ENCODE measurements around the gene NME3.

The NME3 gene

GRCh38 chr16:1778200-1779179 lies 7.1 kb upstream of the NME3 start:
- no peaks in the 10 kb centered on the region for H3K9me3 ChIP-seq (replicated peaks; ENCODE audit: low read length)
- H3K4me1 ChIP-seq (ENCODE audit: control insufficient read depth, insufficient read depth, low read length), result peaks cover 22% of the 10 kb centered on the region
- H3K4me2 ChIP-seq (ENCODE audit: low read length), result no peak overlapping the region
- peaks cover 31% of the 10 kb centered on the region for H3K36me3 ChIP-seq (ENCODE audit: insufficient read depth, low read length)
- H3K27me3 ChIP-seq (ENCODE audit: control insufficient read depth, insufficient read depth, low read length), result no peaks in the 10 kb centered on the region
- H3K4me3 ChIP-seq (ENCODE audit: low read length), result no peak overlapping the region
- H3K9ac ChIP-seq (ENCODE audit: low read depth, low read length), result no peak overlapping the region

- H3K4me1 ChIP-seq (ENCODE audit: control insufficient read depth, insufficient read depth, low read length), result peaks cover 22% of the 10 kb centered on the region
- H3K4me2 ChIP-seq (ENCODE audit: low read length), result no peak overlapping the region
- H3K9ac ChIP-seq (ENCODE audit: low read depth, low read length), result no peak overlapping the region
- H3K36me3 ChIP-seq (ENCODE audit: insufficient read depth, low read length), result peaks cover 31% of the 10 kb centered on the region
- no peaks in the 10 kb centered on the region for H3K27me3 ChIP-seq (ENCODE audit: control insufficient read depth, insufficient read depth, low read length)
- no peaks in the 10 kb centered on the region for H3K9me3 ChIP-seq (replicated peaks; ENCODE audit: low read length)
- H3K4me3 ChIP-seq (ENCODE audit: low read length), result no peak overlapping the region
These were observed 6.2 kb upstream of the NME3 start for GRCh38 chr16:1777375-1778199.

- H3K9me3 ChIP-seq (replicated peaks; ENCODE audit: low read length), result no peaks in the 10 kb centered on the region
- H3K4me1 ChIP-seq (ENCODE audit: control insufficient read depth, insufficient read depth, low read length), result peaks cover 27% of the 10 kb centered on the region
- no peak overlapping the region for H3K9ac ChIP-seq (ENCODE audit: low read depth, low read length)
- peaks cover 31% of the 10 kb centered on the region for H3K36me3 ChIP-seq (ENCODE audit: insufficient read depth, low read length)
- no peak overlapping the region for H3K4me2 ChIP-seq (ENCODE audit: low read length)
- H3K27me3 ChIP-seq (ENCODE audit: control insufficient read depth, insufficient read depth, low read length), result no peaks in the 10 kb centered on the region
- H3K4me3 ChIP-seq (ENCODE audit: low read length), result no peak overlapping the region
These were observed 5.6 kb upstream of the NME3 start for GRCh38 chr16:1776991-1777374.

GRCh38 chr16:1776672-1776955 lies 5.3 kb upstream of the NME3 start:
- Histone ChIP-seq H3K9ac (ENCODE audit: low read depth, low read length) (no peak overlapping the region), H3K4me1 (ENCODE audit: control insufficient read depth, insufficient read depth, low read length) (peaks cover 29% of the 10 kb centered on the region), H3K4me2 (ENCODE audit: low read length) (no peak overlapping the region), H3K4me3 (ENCODE audit: low read length) (no peak overlapping the region), H3K27me3 (ENCODE audit: control insufficient read depth, insufficient read depth, low read length) (no peaks in the 10 kb centered on the region), H3K9me3 (replicated peaks; ENCODE audit: low read length) (no peaks in the 10 kb centered on the region), H3K36me3 (ENCODE audit: insufficient read depth, low read length) (peaks cover 31% of the 10 kb centered on the region)

- Histone ChIP-seq H3K36me3 (ENCODE audit: insufficient read depth, low read length) (peaks cover 31% of the 10 kb centered on the region), H3K4me2 (ENCODE audit: low read length) (no peak overlapping the region), H3K27me3 (ENCODE audit: control insufficient read depth, insufficient read depth, low read length) (no peaks in the 10 kb centered on the region), H3K4me1 (ENCODE audit: control insufficient read depth, insufficient read depth, low read length) (peaks cover 24% of the 10 kb centered on the region), H3K9ac (ENCODE audit: low read depth, low read length) (no peak overlapping the region), H3K9me3 (replicated peaks; ENCODE audit: low read length) (no peaks in the 10 kb centered on the region), H3K4me3 (ENCODE audit: low read length) (no peak overlapping the region)
These were observed 4.7 kb upstream of the NME3 start for GRCh38 chr16:1775846-1776671.

- Histone ChIP-seq H3K36me3 (ENCODE audit: insufficient read depth, low read length) (peaks cover 30% of the 10 kb centered on the region), H3K27me3 (ENCODE audit: control insufficient read depth, insufficient read depth, low read length) (no peaks in the 10 kb centered on the region), H3K4me2 (ENCODE audit: low read length) (peak overlapping the region; percentile 85), H3K4me3 (ENCODE audit: low read length) (peak overlapping the region; percentile 92), H3K9me3 (replicated peaks; ENCODE audit: low read length) (no peaks in the 10 kb centered on the region), H3K4me1 (ENCODE audit: control insufficient read depth, insufficient read depth, low read length) (peaks cover 28% of the 10 kb centered on the region), H3K9ac (ENCODE audit: low read depth, low read length) (no peak overlapping the region)
These were observed 3.9 kb upstream of the NME3 start for GRCh38 chr16:1775006-1775845.

- Histone ChIP-seq H3K4me1 (ENCODE audit: control insufficient read depth, insufficient read depth, low read length) (peaks cover 32% of the 10 kb centered on the region), H3K9ac (ENCODE audit: low read depth, low read length) (peak overlapping the region; percentile 98), H3K27me3 (ENCODE audit: control insufficient read depth, insufficient read depth, low read length) (no peaks in the 10 kb centered on the region), H3K4me3 (ENCODE audit: low read length) (peak overlapping the region; percentile 92), H3K9me3 (replicated peaks; ENCODE audit: low read length) (no peaks in the 10 kb centered on the region), H3K36me3 (ENCODE audit: insufficient read depth, low read length) (peaks cover 31% of the 10 kb centered on the region), H3K4me2 (ENCODE audit: low read length) (peak overlapping the region; percentile 85)
These were observed 3.1 kb upstream of the NME3 start for GRCh38 chr16:1774448-1774780.

DNA sequence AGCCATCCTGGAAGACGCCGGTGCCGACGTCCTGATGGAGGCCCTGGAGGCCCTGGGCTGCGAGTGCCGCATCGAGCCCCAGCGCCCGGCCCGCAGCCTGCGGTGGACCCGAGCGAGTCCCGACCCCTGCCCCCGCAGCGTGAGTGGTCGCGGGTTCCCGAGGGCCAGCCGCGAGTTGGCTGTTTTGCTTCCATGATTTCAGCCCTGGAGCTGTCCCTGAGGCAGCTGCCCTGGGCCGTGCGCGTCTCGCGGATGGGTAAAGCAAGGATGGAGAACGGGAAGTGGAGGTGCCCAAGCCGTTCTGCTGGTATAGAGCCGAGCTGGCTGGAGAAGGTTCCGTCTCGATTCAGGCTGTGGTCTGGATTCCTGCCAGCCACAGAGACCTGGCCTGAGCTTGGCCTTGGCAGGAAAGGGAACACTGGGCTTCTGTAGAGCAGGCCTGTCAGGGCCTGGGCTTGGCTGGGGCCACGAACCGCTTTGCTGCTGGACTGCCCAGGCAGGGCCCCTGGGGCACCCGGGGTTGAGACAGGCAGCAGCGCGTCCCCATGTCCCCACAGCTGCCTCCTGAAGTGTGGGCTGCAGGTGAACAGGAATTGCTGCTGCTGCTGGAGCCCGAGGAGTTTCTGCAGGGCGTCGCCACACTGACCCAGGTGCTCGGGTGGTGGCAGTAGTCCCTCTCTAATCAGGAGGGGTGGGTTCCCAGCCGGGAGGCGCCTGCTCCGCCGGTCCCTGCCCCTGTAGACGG lies 2.5 kb upstream of the NME3 start:
- H3K9me3 ChIP-seq (replicated peaks; ENCODE audit: low read length), result no peaks in the 10 kb centered on the region
- H3K4me1 ChIP-seq (ENCODE audit: control insufficient read depth, insufficient read depth, low read length), result peaks cover 32% of the 10 kb centered on the region
- peak overlapping the region; percentile 92 for H3K4me3 ChIP-seq (ENCODE audit: low read length)
- no peaks in the 10 kb centered on the region for H3K27me3 ChIP-seq (ENCODE audit: control insufficient read depth, insufficient read depth, low read length)
- peak overlapping the region; percentile 85 for H3K4me2 ChIP-seq (ENCODE audit: low read length)
- peak overlapping the region; percentile 98 for H3K9ac ChIP-seq (ENCODE audit: low read depth, low read length)
- peaks cover 37% of the 10 kb centered on the region for H3K36me3 ChIP-seq (ENCODE audit: insufficient read depth, low read length)

- H3K4me1 ChIP-seq (ENCODE audit: control insufficient read depth, insufficient read depth, low read length), result peaks cover 32% of the 10 kb centered on the region
- peak within 1 kb of the TSS; percentile 98 for H3K9ac ChIP-seq (ENCODE audit: low read depth, low read length)
- H3K9me3 ChIP-seq (replicated peaks; ENCODE audit: low read length), result no peaks in the 10 kb centered on the region
- no peaks in the 10 kb centered on the region for H3K27me3 ChIP-seq (ENCODE audit: control insufficient read depth, insufficient read depth, low read length)
- H3K4me2 ChIP-seq (ENCODE audit: low read length), result peak within 1 kb of the TSS; percentile 85
- peak within 1 kb of the TSS; percentile 92 for H3K4me3 ChIP-seq (ENCODE audit: low read length)
- peaks cover 42% of the 10 kb centered on the region for H3K36me3 ChIP-seq (ENCODE audit: insufficient read depth, low read length)
These were observed 1.8 kb upstream of the NME3 start, which contains the start of gene MRPS34 for GRCh38 chr16:1772908-1773702. Gene MRPS34, minus strand, starts transcription at chr16:1773134. Its CDS starts 15 bp downstream, at chr16:1773119.

Data from skeletal muscle satellite cell (primary cell).